GM18519 (cell line): ENCODE measurements around the gene RAD51B.
A peak's percentile ranks its signal among the peaks of the same experiment; 100 is the strongest.
"Not testable (repeated sequence)": the region's sequence is repeated elsewhere in the genome, so short reads cannot be mapped to it uniquely, and the experiment has no call there.

Experiments used
- ATAC-seq: cut with Tn5 transposase; IDR thresholded peaks from one replicate; pipeline ENCODE4 v1.9.1; 2021; ENCODE audit warnings: mild to moderate bottlenecking, moderate library complexity; ENCODE audit not compliant: unreplicated experiment, low FRiP score

RAD51B gene

GRCh38 chr14:68660495-68660894 lies 840.9 kb downstream of the RAD51B start:
- ATAC-seq, result no peak

GRCh38 chr14:68661226-68662225 lies 841.9 kb downstream of the RAD51B start:
- ATAC-seq, result no peak

- no peak for ATAC-seq
These were observed 842.8 kb downstream of the RAD51B start for GRCh38 chr14:68662392-68662791.

- not testable (repeated sequence) for ATAC-seq
These were observed 843.2 kb downstream of the RAD51B start for GRCh38 chr14:68662826-68663225.

GRCh38 chr14:68663385-68664076 lies 844.0 kb downstream of the RAD51B start:
- ATAC-seq, result peak; percentile 82

- ATAC-seq, result no peak
These were observed 844.7 kb downstream of the RAD51B start for GRCh38 chr14:68664225-68664681.

- no peak for ATAC-seq
These were observed 845.6 kb downstream of the RAD51B start for GRCh38 chr14:68665131-68665530.

- no peak for ATAC-seq
These were observed 846.2 kb downstream of the RAD51B start for GRCh38 chr14:68665792-68666204.

GRCh38 chr14:68666236-68666635 lies 846.7 kb downstream of the RAD51B start:
- no peak for ATAC-seq

GRCh38 chr14:68666899-68667298 lies 847.3 kb downstream of the RAD51B start:
- no peak for ATAC-seq

- ATAC-seq, result no peak
These were observed 847.8 kb downstream of the RAD51B start for GRCh38 chr14:68667313-68667791.

GRCh38 chr14:68668028-68668427 lies 848.4 kb downstream of the RAD51B start:
- no peak for ATAC-seq

- no peak for ATAC-seq
These were observed 849.0 kb downstream of the RAD51B start for GRCh38 chr14:68668531-68668930.

GRCh38 chr14:68669111-68669511 lies 849.5 kb downstream of the RAD51B start:
- ATAC-seq, result no peak

GRCh38 chr14:68669603-68670358 lies 850.2 kb downstream of the RAD51B start:
- no peak for ATAC-seq

- no peak for ATAC-seq
These were observed 850.8 kb downstream of the RAD51B start for GRCh38 chr14:68670359-68670715.

GRCh38 chr14:68671909-68672308 lies 852.3 kb downstream of the RAD51B start:
- ATAC-seq, result no peak

GRCh38 chr14:68672609-68673285 lies 853.2 kb downstream of the RAD51B start:
- ATAC-seq, result no peak

- no peak for ATAC-seq
These were observed 853.9 kb downstream of the RAD51B start for GRCh38 chr14:68673464-68673863.
